Stimulated activated CD4-positive, alpha-beta T cell treated with anti-CD3 and anti-CD28 coated beads, TNF-alpha, amount 100 ng/mL, for 24 hours (primary cell): ENCODE results near the gene MAD2L2.

Experiments
- DNase-seq, 3 experiments: peaks; one replicate each; pipeline ENCODE4 v3.0.0-alpha.2; 2020; ENCODE audit warnings: low read depth in 3 of 3

The MAD2L2 gene

DNA sequence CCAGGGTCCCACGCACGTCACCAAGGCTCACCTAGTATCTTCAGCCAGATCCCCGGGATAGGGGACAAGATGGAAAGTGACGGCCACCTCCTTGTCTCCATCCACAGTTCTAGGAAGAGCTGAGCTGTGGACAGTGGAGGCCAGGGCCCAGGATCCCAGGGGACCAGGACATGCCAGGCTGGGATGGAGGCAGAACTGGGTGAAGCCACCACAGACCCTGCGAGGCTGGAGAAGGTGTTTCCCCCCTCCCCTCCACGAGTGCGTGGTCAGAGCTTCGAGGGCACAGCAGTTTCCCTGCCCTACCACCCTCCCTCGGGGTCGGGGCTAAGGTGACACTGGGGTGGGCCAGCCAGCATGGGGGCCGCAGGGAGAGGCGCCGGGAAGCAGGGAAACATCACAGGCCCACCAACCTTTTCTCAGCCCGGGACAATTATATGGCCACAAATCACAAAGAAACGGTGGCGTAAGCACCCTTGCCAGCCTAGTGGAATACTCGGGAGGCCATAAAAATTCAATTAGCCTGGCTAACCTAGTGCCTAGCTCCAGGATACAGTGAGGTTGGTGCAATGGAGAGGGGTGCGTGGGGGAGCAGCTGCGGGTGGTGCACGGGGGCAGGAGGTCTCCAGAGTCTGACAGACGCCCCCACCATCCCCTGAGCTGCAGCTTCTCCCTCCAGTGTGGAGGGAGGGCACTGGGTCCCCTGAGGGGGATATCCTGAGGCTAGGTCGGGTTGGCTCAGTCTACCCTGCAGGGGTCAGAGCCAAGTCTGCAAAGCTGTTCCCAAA, 23.9 kb upstream of the MAD2L2 start:
- DNase-seq: no peak

DNA sequence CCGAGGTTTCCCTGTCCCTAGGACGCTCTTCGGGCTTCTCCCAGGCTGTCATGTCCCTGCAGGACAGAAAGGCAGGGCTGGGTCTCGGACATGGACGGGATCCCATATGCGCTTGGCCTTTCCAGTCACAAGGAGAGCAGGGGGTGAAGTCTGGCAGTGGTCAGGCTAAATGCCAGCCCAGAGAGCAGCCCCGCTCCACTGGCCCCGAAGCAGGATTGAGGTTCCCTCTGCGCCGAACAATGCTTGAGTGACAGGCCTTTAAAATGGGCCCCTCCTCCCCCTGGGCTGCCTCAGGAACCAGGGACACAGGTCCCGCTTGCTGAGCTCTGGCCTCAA, 23.2 kb upstream of the MAD2L2 start:
- DNase-seq: no peak

DNA sequence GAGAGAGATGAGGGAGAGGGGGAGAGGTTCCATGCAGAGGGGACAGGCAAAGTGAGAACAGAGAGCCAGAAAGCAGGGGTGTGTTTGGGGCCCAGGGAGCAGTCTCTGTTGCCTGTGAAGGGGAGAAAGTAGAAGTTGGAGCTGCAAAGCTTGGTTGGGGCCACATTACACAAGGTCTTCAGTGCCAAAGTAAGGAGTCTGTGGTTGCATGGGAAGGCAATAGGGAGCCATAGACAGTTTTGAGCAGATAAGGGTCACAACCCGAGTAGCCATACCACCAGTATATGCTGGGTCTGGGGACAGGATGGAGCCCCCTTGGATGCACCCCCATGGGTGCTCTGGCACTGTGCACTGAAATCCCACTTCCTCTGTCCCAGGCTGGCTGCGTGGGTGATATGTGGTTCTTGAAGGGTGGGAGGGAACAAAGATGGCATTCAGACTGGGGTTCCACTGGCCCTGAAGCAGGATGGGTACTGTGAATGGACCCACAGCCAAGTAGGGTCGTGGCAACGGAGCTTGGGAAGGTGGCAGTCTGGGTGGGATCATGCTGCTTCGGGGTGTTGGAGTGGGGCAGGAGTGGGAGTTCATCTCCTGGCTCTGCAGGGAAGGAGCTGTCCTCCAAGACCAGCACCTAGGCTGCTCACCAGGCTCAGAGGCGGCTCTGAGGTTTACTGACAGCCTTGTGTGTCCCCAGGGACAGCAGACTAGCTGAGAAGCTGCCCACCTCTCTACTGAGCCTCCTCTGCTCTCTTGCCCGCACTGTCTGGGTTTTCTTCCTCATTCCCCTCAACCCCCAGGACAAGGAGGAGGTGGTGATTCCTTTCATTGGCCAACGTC, 22.6 kb upstream of the MAD2L2 start:
- DNase-seq: no peak

DNA sequence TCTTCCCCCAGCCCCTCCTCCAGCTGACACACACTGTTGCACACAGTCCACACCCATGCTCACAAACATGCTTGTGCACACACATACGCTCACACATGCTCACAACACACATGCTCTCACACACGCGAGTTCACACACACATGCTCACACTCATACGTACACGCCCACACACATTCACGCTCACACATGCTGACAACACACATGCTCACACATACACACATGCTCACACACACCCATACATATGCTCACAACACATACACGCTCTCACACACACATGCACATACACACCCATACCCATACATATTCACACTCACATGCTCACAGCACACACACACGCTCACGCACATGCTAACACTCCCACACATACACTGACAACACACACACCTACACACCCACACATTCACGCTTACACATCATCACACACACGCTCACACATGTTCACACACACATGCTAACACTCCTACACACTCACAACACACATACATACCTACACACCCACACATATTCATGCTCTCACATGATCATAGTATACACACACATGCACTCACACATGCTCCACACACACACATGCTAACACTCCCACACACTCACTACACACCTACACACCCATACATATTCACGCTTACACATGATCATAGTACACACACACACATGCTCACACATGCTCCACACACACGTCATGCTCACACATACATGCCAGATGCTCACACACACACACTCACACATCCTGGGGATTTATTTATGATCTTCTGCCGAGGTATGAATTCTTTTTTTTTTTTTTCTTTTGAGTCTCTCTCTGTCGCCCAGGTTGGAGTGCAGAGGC, 21.2 kb upstream of the MAD2L2 start:
- DNase-seq: no peak

DNA sequence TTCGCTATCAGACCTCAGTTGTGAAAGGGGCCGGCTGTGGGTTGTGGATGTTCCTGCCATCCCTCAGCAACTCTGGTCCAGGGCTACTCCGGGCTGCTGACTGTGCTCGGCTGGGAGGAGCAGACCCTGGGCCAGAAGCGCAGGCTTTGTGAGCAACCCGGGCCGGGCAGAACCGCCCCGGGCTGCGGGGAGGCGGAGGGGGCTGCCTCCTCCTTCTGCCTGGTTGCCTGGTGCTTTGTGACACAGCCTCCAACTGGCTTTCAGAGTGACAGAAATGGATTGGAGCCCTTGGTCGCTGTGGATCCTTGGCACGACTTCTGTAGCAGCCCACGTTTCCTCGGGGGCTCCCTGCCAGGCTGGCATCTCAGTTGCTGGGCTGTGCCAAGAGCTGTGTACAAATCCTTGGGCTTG, 20.6 kb upstream of the MAD2L2 start:
- no peak for DNase-seq

DNA sequence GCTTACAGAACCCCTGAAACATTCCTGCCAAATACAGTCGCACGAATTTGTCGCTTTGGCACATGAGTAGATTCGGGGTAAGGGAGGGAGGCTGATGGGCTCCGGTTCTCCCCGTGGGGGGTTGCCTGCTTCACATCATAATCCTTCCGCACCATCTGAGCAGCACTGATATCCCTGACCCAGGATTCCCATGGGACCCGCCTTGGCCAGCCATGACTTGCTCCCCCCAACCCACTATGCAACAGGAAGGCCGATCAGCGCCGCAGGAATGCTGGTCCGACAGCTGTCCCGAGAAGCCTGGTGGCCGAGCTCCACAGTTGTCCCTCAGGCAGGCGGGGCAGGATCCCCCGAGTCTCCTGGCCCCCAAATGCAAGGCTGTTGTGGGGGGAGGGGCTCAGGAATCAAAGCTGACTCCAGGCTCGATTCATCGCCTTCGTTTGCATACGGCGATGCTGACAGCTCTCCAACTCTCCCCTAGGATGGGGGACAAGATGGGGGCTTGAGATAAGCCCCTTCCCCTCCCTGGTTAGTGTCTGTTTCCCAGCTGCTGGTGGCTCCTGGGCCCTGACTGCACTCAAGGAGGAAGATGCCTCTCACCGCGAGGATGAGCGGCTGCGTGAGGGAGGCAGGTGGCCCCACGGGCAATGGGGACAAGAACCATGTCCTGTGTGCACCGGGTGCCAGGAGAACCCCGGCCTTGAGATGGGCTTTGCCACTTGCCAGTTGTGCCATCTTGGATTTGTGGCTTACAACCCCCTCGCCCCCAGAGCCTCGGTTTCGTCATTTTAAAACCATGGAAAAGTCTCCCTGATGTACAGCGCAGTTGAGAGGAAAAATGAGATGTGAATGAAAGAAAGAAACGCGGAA, 19.9 kb upstream of the MAD2L2 start:
- no peak for DNase-seq

DNA sequence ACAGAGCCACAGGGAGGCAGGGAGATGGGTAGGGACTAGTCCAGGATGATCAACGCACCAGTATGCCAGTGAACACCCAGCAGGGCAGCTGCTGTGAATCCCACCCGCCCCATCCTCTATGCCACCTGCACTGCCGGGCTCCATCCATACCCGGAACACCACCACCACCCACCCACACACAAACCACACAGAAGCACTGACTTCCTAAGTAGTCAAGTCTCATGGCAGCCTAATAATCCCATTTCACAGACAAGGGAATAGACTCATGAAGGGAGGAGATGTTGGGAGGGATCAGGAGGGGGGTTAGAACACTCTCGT, 16.9 kb upstream of the MAD2L2 start:
- no peak for DNase-seq

DNA sequence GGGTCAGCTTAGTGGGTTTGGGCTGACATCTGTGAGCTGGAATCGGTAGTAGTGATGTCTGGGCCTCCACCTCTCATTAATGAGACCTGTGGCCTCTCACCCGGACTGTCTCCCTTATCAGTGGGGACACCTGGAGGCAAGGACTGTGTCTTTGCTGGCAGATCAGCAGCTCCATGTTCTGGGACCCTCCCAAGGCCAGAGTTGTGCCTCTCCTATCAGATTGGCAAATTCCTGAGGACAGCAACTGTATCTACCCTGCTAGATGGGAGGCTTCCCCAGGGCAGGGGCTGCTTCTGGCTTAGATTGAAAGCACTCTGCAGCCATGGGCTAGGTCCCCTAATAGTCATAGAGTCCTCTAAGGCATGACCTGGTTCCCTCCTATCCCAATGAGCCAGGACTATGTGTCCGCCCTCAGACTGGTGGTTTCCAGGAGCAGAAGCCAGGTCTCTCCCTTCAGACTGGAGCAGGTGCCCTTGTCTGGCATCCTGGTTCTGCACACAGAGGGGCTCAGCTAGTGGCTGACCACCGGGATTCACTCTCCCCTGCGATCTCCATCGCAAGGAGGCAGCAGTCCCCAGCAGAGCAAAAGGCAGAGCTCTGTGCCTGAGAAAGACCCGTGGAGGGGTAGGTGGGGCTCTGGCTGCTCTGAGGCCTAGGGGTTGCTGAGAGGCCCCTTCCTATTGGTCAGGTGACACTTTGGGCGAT, 16.4 kb upstream of the MAD2L2 start:
- DNase-seq: no peak

DNA sequence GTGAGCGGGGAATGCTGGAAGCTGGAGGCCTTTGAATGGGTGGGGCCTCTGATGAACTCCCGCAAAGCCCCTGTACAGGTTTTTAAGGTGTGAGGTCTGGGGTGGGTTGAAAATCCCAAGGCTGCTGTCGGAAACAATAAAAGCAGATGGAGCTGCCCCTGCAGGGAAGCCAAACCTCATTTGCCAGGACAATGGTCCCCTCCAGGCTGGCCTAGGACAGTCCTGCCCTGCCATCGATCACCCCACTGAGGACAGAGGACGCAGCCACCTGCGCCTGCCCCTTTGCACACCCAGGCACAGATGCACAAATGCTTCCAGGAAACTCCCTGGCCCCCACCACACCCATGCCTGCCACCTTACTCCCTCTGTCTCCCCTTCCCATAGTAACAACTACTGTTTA, 14.9 kb upstream of the MAD2L2 start:
- DNase-seq: no peak

DNA sequence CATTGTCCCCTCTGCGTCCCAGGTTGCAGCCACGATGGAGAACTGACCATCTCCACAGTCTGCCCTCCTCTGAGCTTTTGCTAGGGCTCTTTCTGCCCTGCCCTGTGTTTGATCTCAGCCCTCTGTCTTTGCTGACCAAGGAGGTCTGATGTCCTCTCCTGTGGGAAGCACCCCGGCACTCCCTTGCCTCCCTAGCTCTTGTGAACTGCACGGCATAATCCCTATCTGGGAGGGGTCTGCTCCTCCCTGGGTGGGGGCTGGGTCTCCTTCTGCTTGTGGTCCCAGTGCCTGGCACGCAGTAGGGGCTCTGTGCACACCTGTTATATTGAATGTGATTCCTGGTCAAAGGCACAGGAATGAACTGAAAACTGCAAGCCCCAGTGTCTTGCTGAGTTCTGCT, 13.0 kb upstream of the MAD2L2 start:
- DNase-seq: no peak

DNA sequence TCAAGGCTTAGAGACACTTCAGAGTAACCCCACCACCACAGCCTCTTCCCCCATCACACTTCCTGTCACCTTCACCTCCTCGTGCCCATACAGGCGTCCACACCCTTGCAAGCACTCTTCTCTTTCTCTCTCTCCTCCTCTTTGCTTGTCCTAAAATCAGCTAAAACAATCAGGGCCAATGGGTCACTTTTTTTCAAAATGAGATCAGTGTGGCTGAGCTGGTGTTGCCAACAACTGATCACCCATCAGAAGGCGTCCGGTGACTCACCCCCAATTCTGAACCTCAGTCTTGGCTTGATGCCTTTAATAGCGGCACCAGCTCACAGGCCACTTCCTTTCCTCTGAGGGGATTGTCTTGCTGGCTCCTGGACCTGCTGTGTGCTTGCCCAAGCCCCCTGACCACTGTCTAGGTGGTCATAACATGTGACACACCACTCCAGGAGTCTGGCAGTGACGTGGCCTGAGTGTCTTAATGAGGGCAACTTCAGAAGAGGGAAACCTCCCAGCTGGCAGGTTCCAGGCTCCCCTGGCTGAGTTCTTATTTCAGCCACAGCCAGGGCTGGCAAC, 12.2 kb upstream of the MAD2L2 start:
- peak in 2 of 3 experiments; percentile 10 to 36 for DNase-seq

DNA sequence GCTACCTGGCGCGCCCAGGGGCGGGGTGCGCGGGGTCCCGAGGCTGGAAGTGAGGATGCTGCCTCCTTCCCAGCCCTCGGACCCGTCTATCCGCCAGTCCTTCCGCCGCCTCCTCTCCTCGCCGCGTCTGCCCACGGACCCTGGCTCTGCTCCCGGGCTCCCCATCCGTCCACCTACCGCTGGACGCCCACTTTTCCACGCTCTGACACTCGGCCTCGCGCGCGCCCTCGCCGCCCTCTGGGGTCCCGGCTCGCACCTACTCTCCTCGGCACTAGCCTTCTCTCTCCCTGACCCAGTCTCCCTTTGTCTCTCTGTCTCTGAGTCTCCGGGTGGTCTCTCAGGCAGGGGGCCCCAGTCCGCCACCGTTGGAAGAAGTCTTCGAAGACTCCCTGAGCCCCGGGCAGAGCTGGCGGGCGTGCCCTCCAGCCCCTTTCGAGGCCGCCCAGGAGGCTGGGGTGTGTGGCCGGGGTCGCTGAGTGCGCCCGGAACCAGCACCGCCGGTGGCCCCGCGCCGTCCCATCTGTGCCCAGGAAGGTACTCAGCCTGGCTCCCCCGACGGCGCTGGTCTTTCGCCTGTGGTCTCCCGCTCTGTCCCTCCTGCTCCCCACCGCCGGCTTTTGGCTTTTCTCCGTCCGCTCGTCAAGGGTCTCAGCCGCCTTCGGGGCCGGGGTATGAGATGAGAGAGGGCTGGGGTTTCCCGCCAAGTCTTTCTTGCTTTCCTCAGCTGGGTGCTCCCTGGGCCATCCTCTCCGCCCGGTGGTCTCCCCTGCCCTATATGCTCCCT, 11.2 kb upstream of the MAD2L2 start:
- DNase-seq: no peak

DNA sequence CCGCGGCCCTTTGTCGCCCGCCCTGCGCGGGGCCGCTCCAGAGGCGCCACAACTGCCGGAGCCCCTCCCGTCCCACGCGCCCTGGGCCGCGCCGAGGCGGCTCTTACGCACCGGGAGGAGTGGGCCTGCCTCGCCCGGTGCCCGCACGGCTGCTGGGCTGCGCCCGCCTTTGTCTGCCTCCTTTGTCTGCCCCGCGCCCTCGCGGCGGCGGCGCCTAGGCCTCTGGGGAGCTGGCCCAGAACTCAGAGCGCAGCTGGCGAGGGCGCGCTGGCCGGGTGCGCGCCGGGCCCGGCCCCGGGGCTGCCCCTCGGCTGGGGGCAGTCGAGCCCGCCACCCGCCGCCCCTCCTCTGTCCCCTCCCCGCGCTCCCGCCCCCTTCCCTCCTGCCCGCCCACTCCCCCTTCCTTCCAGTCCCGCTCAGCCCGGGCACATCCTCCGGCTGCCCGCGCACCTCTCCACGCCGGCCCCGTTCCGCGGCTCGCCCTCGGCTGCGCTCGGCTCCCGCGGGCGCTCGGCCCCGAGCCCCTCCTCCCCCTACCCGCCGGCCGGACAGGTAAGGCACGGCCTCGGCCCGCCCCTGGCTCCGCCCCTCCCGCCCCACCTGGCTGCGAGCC, 10.5 kb upstream of the MAD2L2 start, which contains the start of gene DRAXIN:
TSS of gene DRAXIN (plus strand) at position 409 of the 613 bp plus-strand sequence. CDS start 14,549 bp downstream, outside the sequence.
- peak in 1 of 3 experiments; percentile 5 for DNase-seq

DNA sequence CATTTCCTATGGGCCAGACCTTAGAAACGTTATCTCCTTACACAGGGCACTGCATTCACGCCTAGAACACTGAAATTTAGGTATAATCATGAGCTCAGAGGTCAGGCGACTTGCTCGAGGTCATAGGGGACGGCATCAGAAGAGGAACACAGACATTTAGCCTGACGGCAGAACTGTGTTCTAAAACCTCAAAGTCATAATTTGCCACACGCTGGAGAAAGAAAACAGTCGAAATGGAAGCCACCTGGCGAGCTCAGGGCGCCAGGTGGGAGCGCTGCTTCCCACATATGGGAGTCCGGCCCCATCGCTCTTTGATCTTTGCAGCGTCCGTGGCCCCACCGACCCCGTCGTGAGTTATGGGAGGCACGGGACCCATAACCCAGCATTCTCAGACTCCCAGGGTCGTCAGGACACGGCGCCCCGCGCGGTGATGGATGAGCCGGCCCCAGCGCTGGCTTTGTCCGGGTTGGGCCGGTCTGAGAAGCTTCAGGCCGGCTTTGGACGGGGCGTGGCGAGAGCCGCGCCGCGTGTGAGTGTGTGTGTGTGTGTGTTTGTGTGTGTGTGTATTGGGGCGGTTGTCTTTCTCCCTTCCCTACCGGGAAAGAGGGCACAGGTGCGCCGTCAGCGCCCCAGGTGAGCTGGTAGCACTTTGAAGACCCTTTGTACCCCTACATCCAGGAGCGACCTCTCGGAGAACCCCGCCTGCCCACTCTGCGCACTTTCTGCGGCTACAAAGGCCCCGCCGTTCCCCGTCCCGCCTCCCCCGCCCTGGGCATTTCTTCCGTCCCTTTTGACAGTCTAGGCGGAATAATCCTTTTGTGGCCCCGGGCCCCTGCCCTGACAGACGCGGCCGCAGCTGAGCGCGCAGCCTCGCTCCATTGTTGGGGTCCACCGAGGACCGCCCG, 9.7 kb upstream of the MAD2L2 start:
- DNase-seq: no peak

DNA sequence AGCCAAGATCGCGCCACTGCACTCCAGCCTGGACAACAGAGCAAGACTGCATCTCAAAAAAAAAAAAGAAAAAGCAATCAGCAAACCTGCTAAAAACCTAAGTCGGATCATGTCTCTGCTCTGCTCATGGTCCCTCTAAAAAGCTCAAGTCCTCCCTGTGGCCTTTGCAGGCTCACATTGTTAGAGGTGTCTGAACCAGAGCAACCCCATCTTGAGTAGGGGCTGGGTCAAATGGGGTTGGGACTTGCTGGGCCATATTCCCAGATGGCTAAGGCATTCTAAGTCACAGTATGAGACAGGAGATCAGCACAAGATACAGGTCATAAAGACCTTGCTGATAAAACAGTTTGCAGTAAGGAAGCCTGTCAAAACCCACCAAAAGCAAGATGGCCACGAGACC, 7.6 kb upstream of the MAD2L2 start:
- no peak for DNase-seq

DNA sequence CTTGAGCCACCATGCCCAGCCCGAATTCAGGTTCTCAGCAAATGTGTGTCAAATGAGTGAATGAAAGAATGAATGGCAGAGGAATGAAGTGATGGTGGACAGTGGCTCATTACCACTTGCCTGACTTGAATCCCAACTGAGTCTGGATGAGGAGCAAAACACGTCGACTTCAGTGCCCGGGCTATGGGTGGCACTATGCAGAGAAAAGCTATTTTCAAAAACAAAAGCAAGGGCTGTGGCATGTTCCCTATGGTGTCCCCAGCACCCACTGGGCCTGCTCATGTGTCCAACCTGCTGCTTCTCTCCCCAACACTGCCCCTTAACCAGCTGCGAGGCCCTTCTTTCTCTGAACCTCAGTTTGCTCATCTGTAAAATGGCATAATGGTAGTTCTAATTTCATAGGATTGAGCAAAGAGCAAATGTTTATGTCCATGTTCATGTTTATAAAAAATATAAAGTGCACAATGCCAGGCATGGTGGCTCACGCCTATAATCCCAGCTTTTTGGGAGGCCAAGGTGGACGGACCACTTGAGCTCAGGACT, 4.3 kb upstream of the MAD2L2 start:
- no peak for DNase-seq

DNA sequence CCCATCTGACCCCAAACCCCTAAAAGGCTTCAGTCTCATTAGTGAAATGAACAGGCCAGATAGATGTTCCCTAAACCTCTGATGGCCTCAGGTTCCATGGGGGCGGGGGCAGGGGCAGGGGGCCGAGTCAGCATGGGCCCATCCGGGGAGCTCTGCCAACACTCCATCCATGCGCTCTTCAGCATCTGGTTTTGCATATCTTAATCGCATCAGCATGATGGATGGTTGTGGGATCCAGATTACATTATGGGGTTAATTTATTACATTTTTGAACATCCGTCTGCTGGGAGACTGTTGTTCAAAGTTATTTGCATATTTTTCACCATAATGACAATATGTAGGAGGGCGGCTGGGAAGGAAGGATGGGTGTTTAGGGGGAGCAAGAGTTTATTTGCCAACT, 3.1 kb upstream of the MAD2L2 start:
- DNase-seq: no peak

DNA sequence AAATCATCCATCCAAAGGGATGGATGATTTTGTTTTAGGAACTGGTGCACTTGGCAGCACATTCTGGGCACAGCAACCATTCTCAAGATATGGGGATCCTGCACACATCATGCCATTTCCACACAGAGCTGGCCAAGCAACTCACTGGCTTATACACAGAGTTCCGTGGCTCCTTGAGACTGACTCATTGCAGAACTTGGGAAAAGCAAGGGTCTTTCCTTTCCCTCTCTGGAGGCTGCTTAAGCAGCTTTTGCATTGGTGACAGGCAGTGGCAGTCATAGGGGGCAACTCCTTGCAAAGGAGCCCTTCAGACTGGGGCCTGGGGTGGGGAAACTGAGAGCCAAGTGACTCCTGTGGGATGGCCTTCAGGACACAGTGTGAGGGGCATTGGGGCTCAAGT, 1.9 kb upstream of the MAD2L2 start:
- no peak for DNase-seq
